H1 (cell line): ENCODE measurements around the gene PERCC1. TPM values are rescaled to one million over a fixed set of nuclear protein-coding genes. Genes with fewer than 3 reads are reported as not detected.

Source experiments
- ATF2 ChIP-seq: IDR thresholded peaks from 2 replicates; pipeline ENCODE4 v1.6.1; 2012; ENCODE audit warnings: low read length, inconsistent platforms
- JUN ChIP-seq: IDR thresholded peaks from 2 replicates; pipeline ENCODE4 v1.6.1; 2011; ENCODE audit warnings: low read depth, mild to moderate bottlenecking, improper control_type of control experiment, low read length
- RAD21 ChIP-seq, 2 experiments: IDR thresholded peaks in 1 of 2; conservative IDR thresholded peaks in 1 of 2; 2 replicates each; pipeline ENCODE4 v1.6.1; 2011; ENCODE audit warnings: low read depth in 2 of 2, low read length in 2 of 2, improper control_type of control experiment in 1 of 2, inconsistent platforms in 1 of 2, mild to moderate bottlenecking in 1 of 2, moderate library complexity in 1 of 2
- TCF12 ChIP-seq: IDR thresholded peaks from 2 replicates; pipeline ENCODE4 v1.6.1; 2011; ENCODE audit warnings: low read depth, mild to moderate bottlenecking, low read length
- polyA plus RNA-seq, 7 experiments: library from polyadenylated mRNA; depleted of rRNA in 3 of 7; stranded (reverse) in 5 of 7; unstranded in 2 of 7; fragments of >200 nt in 5 of 7; fragments of 200-250 nt in 2 of 7; gene quantifications; 1 replicate in 5 of 7; 2 replicates in 1 of 7; 4 replicates in 1 of 7; pipeline versions ENCODE4 v1.2.1 to v1.2.3, GENCODE V29; 2011 to 2013; ENCODE audit warnings: missing spikeins in 2 of 7, mixed read lengths in 2 of 7
- total RNA-seq: library from RNA; stranded (reverse); fragmentation: NEBNext Ultra II Directional; extraction: Animal tissue kit (Norgen Biotek cat#: 25700); gene quantifications from 2 replicates; pipeline ENCODE4 v1.2.1, GENCODE V29; 2021

PERCC1 gene
- total and polyA plus RNA-seq, 2 of the 8 experiments (the other 6 are each of a cell fraction or from before 2014, with no cell fraction given) = not detected

GRCh38 chr16:1428511-1428910 lies 2.4 kb upstream of the PERCC1 start (continued):
- TF ChIP-seq ATF2 (no peak), TCF12 (no peak), RAD21 (IDR thresholded peaks at IDR 0.05 in 1 of 2, conservative IDR thresholded peaks at IDR 0.05 in 1 of 2; ENCODE audit: low read depth in 2 of 2, low read length in 2 of 2) (peak; percentile 48 to 66), JUN (no peak)
- TF ChIP-seq, all 59 proteins: peak for 6
